Measurements from ENCODE around the gene CCNYL1. TPM values are rescaled to one million over a fixed set of nuclear protein-coding genes. Genes with fewer than 3 reads are reported as not detected.
"Not testable (repeated sequence)": the region's sequence is repeated elsewhere in the genome, so short reads cannot be mapped to it uniquely, and the experiment has no call there.

CCNYL1 gene
- total and polyA plus RNA-seq, 9 donors, result 5.6 to 17.1 (median 10.6) TPM

DNA sequence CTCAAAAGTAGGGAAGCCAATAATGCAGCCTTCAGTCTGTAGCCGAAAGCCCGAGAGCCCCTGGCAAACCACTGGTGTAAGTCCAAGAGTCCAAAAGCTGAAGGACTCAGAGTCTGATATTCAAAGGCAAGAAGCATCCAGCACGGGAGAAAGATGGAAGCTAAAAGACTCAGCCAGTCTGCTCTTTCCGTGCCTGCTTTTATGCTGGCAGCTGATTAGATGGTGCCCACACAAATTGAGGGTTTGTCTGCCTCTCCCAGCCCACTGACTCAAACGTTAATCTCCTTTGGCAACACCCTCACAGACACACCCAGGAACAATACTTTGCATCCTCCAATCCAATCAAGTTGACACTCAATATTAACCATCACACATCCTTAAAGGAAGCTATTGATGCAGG is 14.5 kb upstream of the CCNYL1 start:
- H3K27ac ChIP-seq (ENCODE audit: low read length); DNase-seq; H3K36me3 ChIP-seq (ENCODE audit: control insufficient read depth, insufficient read depth, low read length); H3K4me3 ChIP-seq (ENCODE audit: low read length); H3K27me3 ChIP-seq (ENCODE audit: control insufficient read depth, insufficient read depth, low read length); H3K4me1 ChIP-seq (ENCODE audit: control insufficient read depth, insufficient read depth, low read length); H3K9me3 ChIP-seq (replicated peaks; ENCODE audit: control insufficient read depth, low read depth, low read length): not testable (repeated sequence)
- WGBS (ENCODE audit: insufficient coverage), result 71% methylated on average over 5 of the region's 5 CpGs

DNA sequence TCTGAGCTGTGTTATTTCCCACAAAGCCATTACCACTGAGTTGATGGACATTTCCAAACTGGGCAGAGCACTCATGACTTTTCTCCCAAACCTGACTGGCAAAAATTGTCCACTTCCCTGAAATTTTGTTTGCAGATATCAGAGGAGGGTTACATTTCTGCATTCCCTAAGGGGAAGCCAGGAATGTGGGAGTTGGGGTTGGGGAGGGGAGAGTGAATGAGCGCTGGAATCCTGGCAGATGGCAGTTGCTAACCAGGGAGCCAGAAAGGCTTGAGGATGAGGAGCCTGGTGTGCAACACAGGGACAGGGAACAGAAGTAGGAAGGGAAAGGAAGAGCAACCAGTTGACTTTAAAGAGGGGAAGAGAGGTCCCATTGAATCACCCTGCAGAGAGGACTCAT is 14.0 kb upstream of the CCNYL1 start:
- Histone ChIP-seq H3K36me3 (ENCODE audit: control insufficient read depth, insufficient read depth, low read length) (no peaks in the 10 kb centered on the region), H3K9me3 (replicated peaks; ENCODE audit: control insufficient read depth, low read depth, low read length) (no peaks in the 10 kb centered on the region), H3K4me3 (ENCODE audit: low read length) (no peak overlapping the region), H3K27ac (ENCODE audit: low read length) (no peak overlapping the region), H3K27me3 (ENCODE audit: control insufficient read depth, insufficient read depth, low read length) (no peaks in the 10 kb centered on the region), H3K4me1 (ENCODE audit: control insufficient read depth, insufficient read depth, low read length) (no peaks in the 10 kb centered on the region)
- 54% methylated on average over 1 of the region's 1 CpG for WGBS (ENCODE audit: insufficient coverage)
- DNase-seq, result no peak

DNA sequence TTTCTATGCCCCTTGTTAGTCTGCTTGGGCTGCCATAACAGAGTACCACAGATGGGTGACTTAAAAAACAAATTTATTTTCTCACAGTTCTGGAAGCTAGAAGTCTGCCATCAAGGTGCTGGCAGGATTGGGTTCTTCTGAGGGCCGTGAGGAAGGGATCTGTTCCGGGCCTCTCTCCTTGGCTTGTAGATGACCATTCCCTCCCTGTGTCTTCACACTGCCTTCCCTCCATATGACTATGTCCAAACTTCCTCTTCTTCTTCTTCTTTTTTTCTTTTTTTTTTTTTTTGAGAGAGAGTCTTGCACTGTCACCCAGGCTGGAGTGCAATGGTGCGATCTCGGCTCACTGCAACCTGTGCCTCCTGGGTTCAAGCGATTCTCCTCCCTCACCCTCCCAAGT is 13.1 kb upstream of the CCNYL1 start:
- WGBS (ENCODE audit: insufficient coverage), result 86% methylated on average over 4 of the region's 5 CpGs
- Histone ChIP-seq H3K36me3 (ENCODE audit: control insufficient read depth, insufficient read depth, low read length) (no peaks in the 10 kb centered on the region), H3K27ac (ENCODE audit: low read length) (no peak overlapping the region), H3K4me3 (ENCODE audit: low read length) (no peak overlapping the region), H3K4me1 (ENCODE audit: control insufficient read depth, insufficient read depth, low read length) (no peaks in the 10 kb centered on the region), H3K9me3 (replicated peaks; ENCODE audit: control insufficient read depth, low read depth, low read length) (no peaks in the 10 kb centered on the region), H3K27me3 (ENCODE audit: control insufficient read depth, insufficient read depth, low read length) (no peaks in the 10 kb centered on the region)
- no peak for DNase-seq

DNA sequence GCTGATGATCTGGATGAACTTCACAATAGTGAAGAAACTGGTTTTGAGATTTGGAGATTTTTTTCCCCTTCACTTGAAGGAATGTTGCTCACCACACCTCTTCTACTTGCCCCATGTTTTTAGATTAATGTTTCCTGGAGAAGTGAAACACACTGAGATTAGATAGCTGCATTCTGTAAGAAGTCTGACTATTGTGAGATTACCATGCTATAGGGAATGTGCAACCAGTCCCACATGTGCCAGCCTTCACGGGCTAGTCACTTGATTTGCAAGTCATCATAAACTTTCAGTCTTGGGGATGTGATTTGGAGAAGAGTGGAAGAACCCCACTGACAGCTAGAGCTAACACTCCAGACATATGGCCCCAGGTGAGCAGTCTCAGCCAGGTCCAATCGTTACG is 7.4 kb upstream of the CCNYL1 start:
- no peaks in the 10 kb centered on the region for H3K4me1 ChIP-seq (ENCODE audit: control insufficient read depth, insufficient read depth, low read length)
- H3K9me3 ChIP-seq (replicated peaks; ENCODE audit: control insufficient read depth, low read depth, low read length), result no peaks in the 10 kb centered on the region
- DNase-seq, result no peak
- no CpG with 5 or more reads among the region's 3 CpGs for WGBS (ENCODE audit: insufficient coverage)
- H3K27ac ChIP-seq (ENCODE audit: low read length), result no peak overlapping the region
- H3K27me3 ChIP-seq (ENCODE audit: control insufficient read depth, insufficient read depth, low read length), result no peaks in the 10 kb centered on the region
- no peaks in the 10 kb centered on the region for H3K36me3 ChIP-seq (ENCODE audit: control insufficient read depth, insufficient read depth, low read length)
- H3K4me3 ChIP-seq (ENCODE audit: low read length), result no peak overlapping the region

DNA sequence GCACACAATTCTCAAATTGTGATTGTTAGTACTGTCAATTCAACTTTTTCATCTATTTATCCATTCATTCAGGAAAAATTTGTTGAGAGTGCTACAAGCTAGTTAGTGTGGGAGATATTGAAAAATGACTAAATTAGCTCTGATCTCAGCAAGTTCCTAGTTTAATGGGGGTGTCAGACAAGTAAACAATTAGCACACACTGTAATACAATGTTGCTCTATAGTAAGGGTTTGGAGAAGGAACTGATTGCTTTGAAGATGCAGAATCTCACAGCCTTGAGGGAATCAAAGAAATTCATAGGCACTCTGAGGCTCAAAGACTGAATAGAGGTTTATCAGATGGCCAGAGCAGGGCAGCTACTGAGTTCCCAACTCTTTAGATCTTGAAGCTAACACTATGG is 6.8 kb upstream of the CCNYL1 start:
- H3K27me3 ChIP-seq (ENCODE audit: control insufficient read depth, insufficient read depth, low read length), result no peaks in the 10 kb centered on the region
- no peaks in the 10 kb centered on the region for H3K36me3 ChIP-seq (ENCODE audit: control insufficient read depth, insufficient read depth, low read length)
- H3K27ac ChIP-seq (ENCODE audit: low read length), result no peak overlapping the region
- DNase-seq, result no peak
- H3K4me1 ChIP-seq (ENCODE audit: control insufficient read depth, insufficient read depth, low read length), result no peaks in the 10 kb centered on the region
- H3K9me3 ChIP-seq (replicated peaks; ENCODE audit: control insufficient read depth, low read depth, low read length), result no peaks in the 10 kb centered on the region
- H3K4me3 ChIP-seq (ENCODE audit: low read length), result no peak overlapping the region

DNA sequence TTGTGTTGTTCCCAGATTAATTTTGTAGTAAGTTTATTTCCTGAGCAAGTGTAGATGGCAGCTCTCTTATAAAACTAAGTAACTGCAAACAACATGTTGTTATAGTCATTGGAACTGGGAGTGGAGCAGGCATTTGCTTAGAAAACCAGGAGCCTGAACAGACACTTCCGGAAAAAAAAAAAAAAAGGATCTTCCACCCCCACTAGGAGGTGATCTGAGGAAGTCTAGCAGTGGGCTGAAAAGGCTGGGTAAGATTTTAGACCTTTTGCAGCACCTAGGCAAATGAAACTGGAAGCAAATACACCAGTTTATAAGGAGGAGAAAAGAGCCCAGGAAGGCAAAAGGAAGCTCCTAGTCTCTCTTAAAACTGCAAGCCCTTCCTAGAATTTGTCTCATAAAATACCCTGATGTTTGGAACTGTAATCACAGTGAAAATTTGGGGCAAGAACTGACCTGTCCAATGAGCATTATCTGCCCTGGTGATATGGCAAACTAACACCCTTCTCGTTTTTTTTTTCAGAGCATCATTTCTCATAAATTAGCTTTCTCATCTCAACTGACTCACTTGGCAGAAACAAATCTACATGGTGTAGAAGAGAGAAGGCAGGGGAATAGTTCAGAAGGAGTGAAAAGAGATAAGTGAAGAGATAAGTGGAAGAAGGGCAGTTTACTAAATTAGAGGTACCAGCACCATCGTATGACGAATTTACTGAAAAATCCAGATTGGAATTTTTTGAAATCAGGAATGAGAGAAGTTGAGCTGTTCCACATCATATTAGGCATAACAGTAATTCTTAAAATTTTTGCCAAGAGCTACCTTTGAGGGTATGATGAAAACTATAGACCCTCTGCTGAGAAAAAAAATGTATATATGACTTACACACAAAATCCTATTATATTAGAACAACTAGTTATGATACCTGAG is 4.2 kb upstream of the CCNYL1 start:
- H3K27ac ChIP-seq (ENCODE audit: low read length), result no peak overlapping the region
- no CpG with 5 or more reads among the region's 4 CpGs for WGBS (ENCODE audit: insufficient coverage)
- H3K27me3 ChIP-seq (ENCODE audit: control insufficient read depth, insufficient read depth, low read length), result no peaks in the 10 kb centered on the region
- peaks cover 5% of the 10 kb centered on the region for H3K4me1 ChIP-seq (ENCODE audit: control insufficient read depth, insufficient read depth, low read length)
- H3K9me3 ChIP-seq (replicated peaks; ENCODE audit: control insufficient read depth, low read depth, low read length), result no peaks in the 10 kb centered on the region
- no peaks in the 10 kb centered on the region for H3K36me3 ChIP-seq (ENCODE audit: control insufficient read depth, insufficient read depth, low read length)
- no peak for DNase-seq
- no peak overlapping the region for H3K4me3 ChIP-seq (ENCODE audit: low read length)

GRCh38 chr2:207711750-207712530 is 500 bp downstream of the CCNYL1 start:
- peak; percentile 48 for DNase-seq
- WGBS (ENCODE audit: insufficient coverage), result under 1% methylated on average over 59 of the region's 67 CpGs

GRCh38 chr2:207716056-207716455 is 4.6 kb downstream of the CCNYL1 start:
- Histone ChIP-seq H3K4me1 (ENCODE audit: control insufficient read depth, insufficient read depth, low read length) (peaks cover 5% of the 10 kb centered on the region), H3K27ac (ENCODE audit: low read length) (no peak overlapping the region), H3K4me3 (ENCODE audit: low read length) (no peak overlapping the region), H3K27me3 (ENCODE audit: control insufficient read depth, insufficient read depth, low read length) (no peaks in the 10 kb centered on the region), H3K9me3 (replicated peaks; ENCODE audit: control insufficient read depth, low read depth, low read length) (no peaks in the 10 kb centered on the region), H3K36me3 (ENCODE audit: control insufficient read depth, insufficient read depth, low read length) (no peaks in the 10 kb centered on the region)
- WGBS (ENCODE audit: insufficient coverage), result no CpG with 5 or more reads among the region's 5 CpGs
- peak; percentile 60 for DNase-seq

More at GRCh38 chr2:207711750-207712530, 500 bp downstream of the CCNYL1 start:
- peak overlapping the region; percentile 90 for H3K27ac ChIP-seq (ENCODE audit: low read length)
- H3K4me3 ChIP-seq (ENCODE audit: low read length), result peak overlapping the region; percentile 94
- no peaks in the 10 kb centered on the region for H3K27me3 ChIP-seq (ENCODE audit: control insufficient read depth, insufficient read depth, low read length)
- H3K4me1 ChIP-seq (ENCODE audit: control insufficient read depth, insufficient read depth, low read length), result peaks cover 9% of the 10 kb centered on the region
- H3K36me3 ChIP-seq (ENCODE audit: control insufficient read depth, insufficient read depth, low read length), result no peaks in the 10 kb centered on the region
- H3K9me3 ChIP-seq (replicated peaks; ENCODE audit: control insufficient read depth, low read depth, low read length), result no peaks in the 10 kb centered on the region

GRCh38 chr2:207718521-207718920 is 7.1 kb downstream of the CCNYL1 start:
- H3K27me3 ChIP-seq (ENCODE audit: control insufficient read depth, insufficient read depth, low read length), result no peaks in the 10 kb centered on the region
- no peak for DNase-seq
- no peaks in the 10 kb centered on the region for H3K36me3 ChIP-seq (ENCODE audit: control insufficient read depth, insufficient read depth, low read length)
- H3K4me1 ChIP-seq (ENCODE audit: control insufficient read depth, insufficient read depth, low read length), result no peaks in the 10 kb centered on the region
- no peak overlapping the region for H3K4me3 ChIP-seq (ENCODE audit: low read length)
- no CpG with 5 or more reads among the region's 3 CpGs for WGBS (ENCODE audit: insufficient coverage)
- no peak overlapping the region for H3K27ac ChIP-seq (ENCODE audit: low read length)
- no peaks in the 10 kb centered on the region for H3K9me3 ChIP-seq (replicated peaks; ENCODE audit: control insufficient read depth, low read depth, low read length)

DNA sequence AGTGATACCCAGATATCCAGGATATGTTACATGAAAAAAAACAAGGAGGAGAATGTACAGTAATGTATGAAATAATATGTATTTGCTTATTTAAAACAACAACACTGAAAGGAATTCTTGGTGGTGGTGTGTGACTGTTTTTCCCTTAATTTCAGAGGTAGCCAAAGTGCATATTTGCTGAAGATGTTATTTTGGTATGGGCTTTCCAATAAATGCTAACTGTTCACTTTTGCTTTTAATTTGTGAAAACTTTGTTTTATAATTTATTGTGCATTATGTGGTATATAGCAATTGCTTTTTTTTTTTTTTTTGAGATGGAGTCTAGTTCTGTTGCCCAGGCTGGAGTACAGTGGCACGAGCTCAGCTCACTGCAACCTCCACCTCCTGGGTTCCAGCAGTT is 7.6 kb downstream of the CCNYL1 start:
- WGBS (ENCODE audit: insufficient coverage), result no CpG with 5 or more reads among the region's 1 CpG
- no peak overlapping the region for H3K4me3 ChIP-seq (ENCODE audit: low read length)

More for the DNA sequence above, 7.6 kb downstream of the CCNYL1 start:
- H3K9me3 ChIP-seq (replicated peaks; ENCODE audit: control insufficient read depth, low read depth, low read length), result no peaks in the 10 kb centered on the region
- no peaks in the 10 kb centered on the region for H3K4me1 ChIP-seq (ENCODE audit: control insufficient read depth, insufficient read depth, low read length)
- no peak for DNase-seq
- H3K27ac ChIP-seq (ENCODE audit: low read length), result no peak overlapping the region
- H3K27me3 ChIP-seq (ENCODE audit: control insufficient read depth, insufficient read depth, low read length), result no peaks in the 10 kb centered on the region
- H3K36me3 ChIP-seq (ENCODE audit: control insufficient read depth, insufficient read depth, low read length), result no peaks in the 10 kb centered on the region

All from muscle of leg (tissue), 11 donors.